ENCODE measurements around the gene SPNS2. TPM values are rescaled to one million over a fixed set of nuclear protein-coding genes. Genes with fewer than 3 reads are reported as not detected.

SPNS2 gene
- polyA plus RNA-seq, 5 donors, result 17.3 to 30.7 (median 23.5) TPM

DNA sequence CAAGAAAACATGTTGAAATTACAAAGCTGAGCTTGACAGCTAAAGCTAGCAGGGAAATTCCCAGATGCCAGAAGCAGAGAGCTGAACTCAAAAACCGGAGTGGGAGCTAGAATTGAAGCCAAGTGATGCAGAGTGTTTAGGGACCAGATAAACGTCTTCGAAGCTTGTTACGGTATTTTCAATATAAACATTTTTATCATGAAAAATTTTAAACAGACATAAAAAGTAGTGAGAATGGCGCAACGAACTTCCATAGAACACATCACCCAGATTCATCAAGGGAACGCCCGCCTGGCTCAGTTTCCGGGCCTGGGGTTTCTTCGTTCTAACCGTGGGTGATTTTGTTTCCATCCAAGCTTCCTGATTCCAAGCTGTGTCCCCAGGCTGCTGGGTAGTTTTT is 18.1 kb downstream of the SPNS2 start:
- peak in 1 of 2 donors; percentile 79 for DNase-seq

- no peak for DNase-seq
Measured at GRCh38 chr17:4518901-4519300, 20.2 kb downstream of the SPNS2 start.

DNA sequence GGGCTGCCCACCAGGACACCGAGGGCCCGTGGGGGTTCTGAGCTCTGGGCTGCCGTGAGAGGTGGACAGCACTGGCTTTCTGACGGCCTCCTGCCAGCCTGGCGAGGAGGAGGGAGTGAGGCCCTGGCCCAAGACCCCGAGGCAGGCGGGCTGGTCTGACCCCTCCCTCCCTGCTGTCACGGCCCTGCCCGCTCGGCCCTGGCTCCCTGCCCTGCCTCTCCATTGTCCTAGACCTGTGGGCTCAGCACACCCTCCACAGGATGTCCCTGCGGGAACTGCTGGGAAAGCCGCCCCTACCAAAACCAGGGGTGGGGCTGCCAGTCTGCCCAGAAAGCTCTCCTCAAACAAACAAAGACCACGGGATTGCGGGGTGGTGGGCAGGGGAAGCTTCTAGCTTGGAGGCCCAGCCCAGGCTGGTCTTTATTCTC is 20.7 kb downstream of the SPNS2 start:
- peak in 1 of 2 donors; percentile 50 for DNase-seq

GRCh38 chr17:4520060-4520893 is 21.6 kb downstream of the SPNS2 start:
- no peak for DNase-seq

GRCh38 chr17:4520894-4521600 is 22.4 kb downstream of the SPNS2 start:
- peak in 1 of 2 donors; percentile 53 for DNase-seq

GRCh38 chr17:4522661-4523060 is 24.0 kb downstream of the SPNS2 start:
- DNase-seq, result no peak

- no peak for DNase-seq
Measured at GRCh38 chr17:4523946-4524345, 25.3 kb downstream of the SPNS2 start.

- no peak for DNase-seq
Measured at GRCh38 chr17:4525691-4526397, 27.2 kb downstream of the SPNS2 start.

DNA sequence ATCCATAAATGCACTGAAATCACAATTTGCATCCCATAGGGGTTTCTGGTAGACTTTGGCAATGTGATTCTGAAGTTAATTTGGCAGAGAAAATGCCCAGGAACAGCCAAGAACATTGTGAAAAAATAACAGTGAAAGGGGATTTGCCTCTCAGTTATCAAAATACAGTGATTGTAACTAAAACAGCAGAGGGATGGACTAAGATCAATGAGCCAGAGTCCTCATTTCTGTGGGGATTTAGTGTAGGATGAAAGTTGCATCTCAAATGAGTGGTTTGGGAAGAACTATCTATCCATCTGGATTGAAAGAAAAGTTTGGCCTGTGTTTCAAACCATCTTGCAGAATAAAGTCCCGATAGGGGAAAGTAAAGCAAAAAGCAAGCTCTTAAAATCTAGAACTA is 28.5 kb downstream of the SPNS2 start:
- no peak for DNase-seq

DNA sequence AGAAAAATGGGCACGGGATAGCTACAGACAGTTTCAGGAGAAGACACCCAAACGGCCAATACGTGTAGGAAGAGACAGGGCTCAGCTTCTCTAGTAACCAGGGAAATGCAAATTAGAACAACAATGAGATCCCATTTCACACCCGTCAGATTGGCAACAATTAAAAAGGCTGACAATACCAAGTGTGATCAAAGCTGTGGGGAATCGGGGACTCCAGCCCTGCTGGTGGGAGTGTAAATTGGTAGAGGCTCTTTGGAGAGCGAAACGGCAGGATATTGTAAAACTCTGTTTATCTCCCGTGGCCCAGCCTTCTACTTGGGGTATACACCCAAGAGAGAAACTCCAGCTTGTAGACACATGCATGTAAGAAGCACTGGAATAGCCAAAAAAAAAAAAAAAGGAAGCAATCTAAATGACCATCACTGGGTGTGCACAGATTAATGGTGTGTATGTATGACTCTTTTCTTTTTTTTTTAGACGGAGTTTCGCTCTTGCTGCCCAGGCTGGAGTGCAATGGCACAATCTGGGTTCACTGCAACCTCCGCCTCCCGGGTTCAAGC is 29.0 kb downstream of the SPNS2 start:
- DNase-seq, result no peak

GRCh38 chr17:4529533-4530152 is 31.0 kb downstream of the SPNS2 start:
- DNase-seq, result no peak

GRCh38 chr17:4530799-4531730 is 32.4 kb downstream of the SPNS2 start:
- no peak for DNase-seq

DNA sequence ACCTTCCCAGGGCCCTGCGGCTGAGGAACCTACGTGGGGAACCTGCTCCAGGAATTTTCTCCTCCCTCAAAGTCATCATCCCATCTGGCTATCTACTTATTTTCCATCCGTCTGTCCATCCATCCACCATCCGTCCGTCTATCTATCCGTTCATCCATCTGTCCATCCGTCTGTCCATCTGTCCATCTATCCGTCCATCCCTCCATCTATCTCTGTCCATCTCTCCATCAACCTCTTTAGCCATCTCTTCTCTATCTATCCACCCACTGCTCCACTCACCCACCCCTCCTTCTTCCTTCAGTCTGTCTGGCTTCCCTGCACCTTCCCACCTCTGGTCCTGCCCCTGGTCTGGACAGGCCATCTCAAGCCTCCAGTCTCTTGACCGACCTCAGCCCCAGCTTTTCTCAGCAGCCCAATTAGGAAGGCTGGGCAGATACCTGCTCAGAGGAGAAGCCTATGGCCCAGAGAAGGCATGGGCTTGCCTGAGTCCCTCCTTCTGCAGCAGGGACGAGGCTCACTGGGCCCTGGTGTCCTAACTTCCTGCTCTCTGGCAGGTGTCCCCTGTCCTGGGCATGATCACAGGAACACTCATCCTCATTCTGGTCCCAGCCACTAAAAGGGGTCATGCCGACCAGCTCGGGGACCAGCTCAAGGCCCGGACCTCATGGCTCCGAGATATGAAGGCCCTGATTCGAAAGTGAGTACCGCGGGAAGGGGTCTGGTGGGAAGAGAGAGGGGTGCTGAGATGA is 33.5 kb downstream of the SPNS2 start:
- DNase-seq, result no peak

- DNase-seq, result no peak
Measured at GRCh38 chr17:4532860-4533522, 34.3 kb downstream of the SPNS2 start.

GRCh38 chr17:4533523-4534504 is 35.1 kb downstream of the SPNS2 start:
- no peak for DNase-seq

DNA sequence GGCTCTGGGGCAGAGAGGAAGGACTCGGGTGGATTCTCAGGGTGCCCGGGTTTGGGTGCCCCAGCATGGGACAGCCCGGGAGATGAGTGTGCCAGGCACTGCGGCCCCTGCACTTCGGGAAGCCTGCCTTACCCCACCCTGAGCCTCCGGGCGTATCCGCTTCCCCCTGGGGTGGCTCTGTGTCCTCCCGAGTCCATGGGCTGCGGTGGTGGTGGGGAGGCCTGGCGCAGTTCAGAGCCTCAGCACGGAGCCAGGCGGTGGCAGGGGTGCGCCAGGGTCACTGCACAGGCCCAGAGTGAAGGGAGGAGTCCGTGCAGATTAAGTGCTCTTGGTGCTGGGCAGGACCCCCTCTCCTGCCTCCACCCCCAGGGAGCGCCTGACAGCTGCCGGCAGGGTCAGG is 35.8 kb downstream of the SPNS2 start:
- DNase-seq, result no peak

DNA sequence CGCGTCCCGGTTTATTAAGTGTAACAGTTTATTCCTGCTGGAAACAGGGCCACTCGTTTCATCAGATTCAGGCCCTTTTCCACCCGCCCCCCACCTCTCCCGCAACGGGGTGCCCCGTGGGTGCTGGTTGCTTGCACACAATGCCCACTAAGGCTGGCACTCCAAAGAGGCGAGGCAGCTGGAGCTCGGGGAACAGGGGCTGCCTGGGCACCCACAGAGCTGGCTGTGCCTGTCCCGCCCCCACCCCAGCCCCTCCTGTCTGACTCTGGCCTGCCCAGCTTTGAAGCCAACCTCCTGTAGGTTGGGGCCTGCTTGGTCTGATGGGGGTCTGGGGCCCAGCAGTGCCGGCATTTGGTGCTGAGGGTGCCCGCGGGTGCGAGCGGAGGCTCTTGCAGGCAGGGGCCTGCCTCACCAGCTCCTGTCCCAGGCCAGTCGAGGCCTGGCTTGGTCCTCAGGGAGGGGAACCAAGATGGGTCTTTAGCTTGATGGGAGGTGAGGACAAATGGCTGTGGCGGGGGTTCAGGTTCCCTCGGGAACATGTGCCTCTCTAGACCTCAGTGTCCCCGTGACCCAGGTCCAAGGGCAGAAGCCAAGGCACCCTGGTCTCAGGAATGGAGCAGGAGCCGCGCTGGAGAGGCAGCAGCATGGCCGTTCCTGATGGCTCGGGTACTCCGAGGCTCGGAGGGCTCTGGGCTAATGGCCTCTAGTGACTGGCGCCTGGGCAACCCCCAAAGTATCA is 36.4 kb downstream of the SPNS2 start:
- no peak for DNase-seq

Measured in right lung (tissue), 5 donors.